NCI-H2171 treated with DMSO at 0.1 percent for 48 hours (cell line): ENCODE measurements around the gene DNAL4.
A peak's percentile ranks its signal among the peaks of the same experiment; 100 is the strongest.
"Not testable (repeated sequence)": the region's sequence is repeated elsewhere in the genome, so short reads cannot be mapped to it uniquely, and the experiment has no call there.

Experiments
- DNase-seq: peaks from one replicate; lab custom pipeline; 2025; lab: John Stamatoyannopoulos, UW

DNAL4 gene

DNA sequence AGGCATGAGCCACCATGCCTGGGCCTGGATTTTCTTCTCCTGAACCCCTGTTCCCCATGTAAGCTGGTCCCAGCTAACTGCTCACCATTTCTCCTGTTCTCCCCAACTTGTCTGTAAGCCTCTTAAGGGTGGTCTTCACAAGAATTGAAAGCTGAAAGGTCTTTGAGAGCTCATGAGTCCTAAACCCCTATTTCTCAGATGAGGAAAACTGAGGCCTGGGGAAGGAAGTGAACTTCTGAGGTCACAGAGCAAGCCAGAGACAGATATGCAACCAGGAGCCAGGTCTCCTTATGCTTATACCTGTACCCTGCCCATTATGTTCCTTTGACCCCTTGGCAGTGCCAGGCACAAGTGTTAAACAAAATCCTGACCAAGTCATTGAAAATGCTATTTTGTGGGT is 33.6 kb upstream of the DNAL4 start:
- DNase-seq = no peak

DNA sequence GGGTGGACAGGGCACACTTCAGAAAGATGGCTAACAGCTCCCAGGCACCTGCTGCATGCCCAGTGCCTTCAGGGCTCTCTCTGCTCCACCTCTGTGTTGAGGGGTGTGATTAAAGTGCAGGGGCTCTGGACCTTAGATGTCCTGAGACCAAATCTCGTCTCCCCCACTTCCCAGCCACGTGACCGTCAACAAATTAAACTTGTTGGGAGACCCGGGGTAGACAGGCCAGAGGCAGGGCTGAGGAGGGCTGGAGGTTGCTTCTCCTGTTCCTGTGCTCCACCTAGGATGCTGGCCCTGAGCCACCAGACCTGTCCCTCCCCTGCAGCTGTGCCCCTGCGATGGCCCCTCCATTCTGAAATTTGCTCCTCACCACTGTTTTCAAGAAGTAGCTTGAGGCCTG is 32.9 kb upstream of the DNAL4 start:
- DNase-seq = no peak

- DNase-seq = no peak
Measured at GRCh38 chr22:38826386-38826785, 32.4 kb upstream of the DNAL4 start.

DNA sequence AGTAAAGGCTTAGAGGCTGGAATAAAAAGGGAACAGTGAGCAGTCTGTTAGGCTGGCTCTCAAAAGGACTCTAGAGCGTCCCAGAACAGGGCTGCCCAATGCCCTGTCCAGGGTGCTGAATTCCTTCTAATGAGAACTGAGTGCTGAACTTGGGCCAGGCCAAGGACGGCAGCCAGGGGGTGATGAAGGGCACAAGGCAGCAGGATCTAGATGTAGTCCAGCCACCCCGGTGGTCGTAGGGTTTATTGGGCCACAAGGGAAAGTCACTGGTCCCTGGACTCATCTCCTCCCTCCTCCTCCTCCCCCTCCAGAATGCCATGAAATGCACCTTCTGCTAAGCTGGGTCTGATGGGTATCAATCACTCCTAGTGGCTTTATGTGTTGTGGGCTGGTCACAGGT is 30.6 kb upstream of the DNAL4 start:
- no peak for DNase-seq

DNA sequence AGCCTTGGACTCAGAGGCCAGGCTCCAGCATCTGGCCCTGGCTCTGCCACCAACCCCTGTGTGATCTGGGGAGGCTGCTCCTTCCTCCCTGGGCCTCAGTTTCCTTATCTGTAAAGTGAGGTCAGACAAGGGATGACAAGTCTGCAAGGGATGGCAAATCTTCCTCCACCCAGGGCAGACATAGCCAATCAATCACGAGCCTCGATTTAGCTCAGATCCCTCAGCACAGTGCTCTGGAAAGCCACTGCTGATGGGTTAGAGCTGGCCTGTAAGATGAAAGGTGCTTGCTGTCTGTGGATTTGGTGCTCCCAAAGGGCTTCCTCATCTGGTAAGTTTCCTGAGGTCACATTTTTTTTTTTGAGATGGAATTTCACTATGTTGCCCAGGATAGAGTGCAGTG is 29.7 kb upstream of the DNAL4 start:
- DNase-seq = no peak

DNA sequence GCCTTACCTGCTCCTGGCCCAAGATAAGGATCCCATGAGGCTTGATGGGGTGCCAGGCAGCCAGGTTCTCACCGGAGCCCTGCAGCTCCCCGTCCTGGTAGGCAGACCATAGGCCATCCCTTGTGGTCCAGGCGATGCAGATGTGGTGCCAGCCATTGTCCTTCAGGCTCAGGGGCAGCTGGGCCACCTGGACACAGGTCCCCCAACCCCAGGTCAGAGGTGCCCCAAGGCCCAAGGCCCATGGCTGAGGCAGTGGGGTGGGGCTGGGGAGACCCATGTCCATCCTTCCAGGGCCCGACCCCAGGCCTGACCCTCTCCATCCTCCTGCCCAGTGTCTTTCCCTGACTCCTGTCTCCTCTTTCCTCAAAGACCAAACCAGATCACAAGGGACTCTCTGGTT is 29.1 kb upstream of the DNAL4 start:
- DNase-seq = no peak

GRCh38 chr22:38820020-38820419 is 26.1 kb upstream of the DNAL4 start:
- no peak for DNase-seq

- no peak for DNase-seq
Measured at GRCh38 chr22:38819387-38819940, 25.5 kb upstream of the DNAL4 start.

DNA sequence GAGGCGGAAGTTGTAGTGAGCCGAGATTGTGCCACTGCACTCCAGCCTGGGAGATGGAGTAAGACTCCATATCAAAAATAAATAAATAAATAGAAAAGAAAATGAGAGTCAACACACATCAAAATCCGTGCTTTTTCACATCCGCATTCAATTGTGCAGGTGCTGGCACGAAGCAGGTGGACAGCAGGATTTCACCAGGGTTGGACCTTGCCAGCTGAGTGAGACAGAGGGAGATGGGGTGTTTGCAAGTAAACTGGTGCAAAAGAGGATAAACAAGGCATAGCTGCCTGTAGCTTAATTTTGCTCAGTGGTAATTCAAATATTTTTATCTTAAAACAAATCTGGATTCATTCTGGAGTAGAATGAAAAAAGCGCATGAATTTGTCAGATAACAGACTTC is 23.3 kb upstream of the DNAL4 start:
- no peak for DNase-seq

DNA sequence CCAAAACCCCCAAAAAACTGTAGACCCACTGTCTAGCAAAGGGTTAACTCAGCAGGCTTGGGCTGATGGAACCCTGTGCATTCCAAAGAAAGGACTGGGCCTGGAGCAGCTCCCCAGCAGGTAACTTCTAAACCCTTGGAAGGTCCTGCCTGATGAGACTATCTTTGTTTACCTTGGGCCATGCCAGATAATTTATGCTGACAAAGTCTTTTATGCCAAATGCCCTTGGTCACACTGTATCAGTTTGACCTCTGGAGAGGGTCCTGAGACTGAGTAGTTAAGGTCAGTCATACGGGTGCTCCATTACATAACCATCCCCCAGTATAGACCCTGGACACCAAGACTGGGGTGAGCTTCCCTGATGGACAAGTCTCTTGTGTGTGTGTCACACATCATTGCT is 21.9 kb upstream of the DNAL4 start:
- DNase-seq = no peak

DNA sequence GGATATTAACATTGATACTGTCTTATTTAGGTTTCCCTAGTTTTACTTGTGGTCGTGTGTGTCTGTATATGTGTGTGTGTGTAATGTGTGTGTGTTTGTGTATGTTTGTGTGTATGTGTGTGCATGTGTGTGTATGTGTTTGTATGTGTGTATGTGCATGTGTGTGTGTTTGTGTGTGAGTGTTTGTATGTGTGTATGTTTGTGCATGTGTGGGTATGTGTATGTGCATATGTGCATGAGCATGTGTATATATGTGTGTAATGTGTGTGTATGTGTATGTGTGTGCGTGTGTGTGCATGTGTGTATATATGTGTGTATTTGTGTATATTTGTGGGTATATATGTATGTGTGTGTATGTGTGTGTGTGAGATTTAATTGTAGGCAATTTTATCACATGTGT is 17.3 kb upstream of the DNAL4 start:
- DNase-seq = no peak

GRCh38 chr22:38805041-38805593 is 11.2 kb upstream of the DNAL4 start:
- not testable (repeated sequence) for DNase-seq

DNA sequence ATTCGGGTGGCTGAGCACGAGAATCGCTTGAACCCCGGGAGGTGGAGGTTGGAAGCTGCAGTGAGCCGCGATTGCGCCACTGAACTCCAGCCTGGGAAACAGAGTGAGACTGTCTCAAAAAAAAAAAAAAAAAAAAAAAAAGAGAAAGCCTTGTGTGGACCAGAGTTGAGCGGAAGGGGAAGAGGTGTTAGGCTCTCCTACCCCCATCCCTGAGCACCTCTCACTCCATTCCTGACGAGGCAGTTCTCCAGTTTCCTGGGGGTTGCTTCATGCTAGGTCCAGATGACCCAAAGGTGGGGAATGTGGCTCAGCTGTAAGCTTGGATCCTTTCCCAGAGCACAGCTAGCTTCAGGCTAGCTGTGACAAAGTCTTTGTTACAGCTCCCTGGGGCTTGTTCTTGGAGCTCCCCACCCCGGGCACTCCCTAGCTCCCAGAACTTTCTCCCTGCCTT is 8.8 kb upstream of the DNAL4 start:
- DNase-seq = peak; percentile 80

- DNase-seq = peak; percentile 19
Measured at GRCh38 chr22:38799265-38800002, 5.5 kb upstream of the DNAL4 start.

- no peak for DNase-seq
Measured at GRCh38 chr22:38798496-38798895, 4.6 kb upstream of the DNAL4 start.

- no peak for DNase-seq
Measured at GRCh38 chr22:38796262-38796957, 2.5 kb upstream of the DNAL4 start.

GRCh38 chr22:38795569-38795968 is 1.6 kb upstream of the DNAL4 start:
- DNase-seq = no peak

GRCh38 chr22:38793317-38793716 is 626 bp downstream of the DNAL4 start:
- no peak for DNase-seq

DNA sequence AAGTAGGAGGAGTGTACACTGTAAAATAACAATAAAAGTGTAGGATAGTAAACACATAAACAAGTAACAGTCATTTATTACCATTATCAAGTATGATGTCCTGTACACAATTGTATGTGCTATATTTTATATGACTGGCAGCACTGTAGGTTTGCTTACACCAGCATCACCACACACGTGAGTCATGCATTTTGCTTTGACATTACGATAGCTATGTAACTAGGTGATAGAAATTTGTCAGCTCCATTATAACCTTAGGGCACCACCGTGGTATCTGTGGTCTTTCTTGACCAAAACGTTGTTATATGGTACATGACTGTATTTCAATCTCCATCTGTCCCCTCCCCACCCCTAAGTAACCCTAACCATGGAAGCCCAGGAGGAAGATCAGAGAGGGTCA is 1.1 kb downstream of the DNAL4 start:
- no peak for DNase-seq

- no peak for DNase-seq
Measured at GRCh38 chr22:38789606-38790005, 4.3 kb downstream of the DNAL4 start.

- DNase-seq = peak; percentile 18
Measured at GRCh38 chr22:38788846-38789245, 5.1 kb downstream of the DNAL4 start.

- peak; percentile 62 for DNase-seq
Measured at GRCh38 chr22:38788021-38788816, 5.7 kb downstream of the DNAL4 start.
